Stomach (tissue), 9 donors: ENCODE data around the gene IFI30. TPM values are rescaled to one million over a fixed set of nuclear protein-coding genes. Genes with fewer than 3 reads are reported as not detected.

ENCODE experiments used
- DNase-seq, 2 donors: peaks; one replicate each; pipeline versions ENCODE4 v3.0.0 to v3.0.0-alpha.2; 2013 to 2019
- H3K27ac ChIP-seq, 5 donors: fragments of 200-600 bp in 4 of 5; sonication (generic) in 4 of 5; one replicate each; pipeline ENCODE4 v1.5.1; 2013 to 2019; ENCODE audit warnings: mild to moderate bottlenecking in 1 of 5, moderate library complexity in 1 of 5
- H3K27me3 ChIP-seq, 3 donors: fragments of 200-600 bp; sonication (generic); one replicate each; pipeline ENCODE4 v1.5.1; 2017 to 2019; ENCODE audit warnings: mixed run types in 1 of 3
- H3K36me3 ChIP-seq, 4 donors: fragments of 200-600 bp; sonication (generic); 1 replicate in 3 of 4; 2 replicates in 1 of 4; pipeline ENCODE4 v1.5.1; 2016 to 2019
- H3K4me1 ChIP-seq, 4 donors: fragments of 200-600 bp; sonication (generic); one replicate each; pipeline ENCODE4 v1.5.1; 2016 to 2019
- H3K4me3 ChIP-seq, 4 donors: fragments of 200-600 bp; sonication (generic) in 3 of 4; one replicate each; pipeline ENCODE4 v1.5.1; 2016 to 2019; ENCODE audit warnings: mild to moderate bottlenecking in 1 of 4
- H3K9me3 ChIP-seq, 4 donors: fragments of 200-600 bp; sonication (generic); one replicate each; pipeline ENCODE4 v1.5.1; 2016 to 2019
- EP300 ChIP-seq: sonication (generic); formaldehyde crosslinking; IDR thresholded peaks from one replicate; pipeline ENCODE4 v1.6.1; 2017; ENCODE audit warnings: antibody characterized with exemption
- POLR2A ChIP-seq, 4 donors: fragments of 450-650 bp; IDR thresholded peaks; one replicate each; pipeline ENCODE4 v1.6.1; 2016; ENCODE audit warnings: antibody characterized with exemption in 4 of 4, control low read depth in 2 of 4, mild to moderate bottlenecking in 1 of 4, moderate library complexity in 1 of 4
- POLR2AphosphoS5 ChIP-seq, 3 donors: sonication (generic); formaldehyde crosslinking; IDR thresholded peaks; one replicate each; pipeline ENCODE4 v1.6.1; 2016; ENCODE audit warnings: antibody characterized with exemption in 3 of 3
- WGBS, 5 donors: extraction: QIAGEN DNeasy Blood & Tissue Kit in 3 of 5; methylation state at CpG; one replicate each; pipeline versions ENCODE4 v1.1.5 to v1.1.7; 2013 to 2018; 5-methylcytosine and 5-hydroxymethylcytosine counted together
- intact Hi-C: fragments of 100-400 bp; cut with DNase I; formaldehyde crosslinking; loops from one replicate; pipeline ENCODE4 v1.15.1; 2023; ENCODE audit warnings: low total_unique reads
- polyA plus RNA-seq, 3 donors: library from polyadenylated mRNA; stranded (reverse); fragments of 200-250 nt; gene quantifications; one replicate each; pipeline ENCODE4 v1.2.3, GENCODE V29; 2013
- total RNA-seq, 5 donors: library from RNA; depleted of rRNA; stranded (reverse); fragments of >200 nt; gene quantifications; one replicate each; pipeline versions ENCODE4 v1.1.0 to v1.2.3, GENCODE V29; 2014 to 2016
- TF ChIP-seq, protein P1 (sequence below), 7 experiments: fragments of 450-650 bp in 4 of 7; fragments of 200-600 bp in 3 of 7; sonication (generic) in 3 of 7; IDR thresholded peaks; one replicate each; pipeline ENCODE4 v1.5.1; 2016 to 2019; ENCODE audit warnings: antibody characterized with exemption in 7 of 7, control low read depth in 2 of 7, mild to moderate bottlenecking in 1 of 7
- donor health status: healthy with polysubstance abuse.
- donor health status: Bipolar disorder and iron deficiency.
- donor health status: healthy.

IFI30 gene
- total and polyA plus RNA-seq, 8 donors: 37.3 to 199 (median 53.2) TPM; not detected in 1

DNA sequence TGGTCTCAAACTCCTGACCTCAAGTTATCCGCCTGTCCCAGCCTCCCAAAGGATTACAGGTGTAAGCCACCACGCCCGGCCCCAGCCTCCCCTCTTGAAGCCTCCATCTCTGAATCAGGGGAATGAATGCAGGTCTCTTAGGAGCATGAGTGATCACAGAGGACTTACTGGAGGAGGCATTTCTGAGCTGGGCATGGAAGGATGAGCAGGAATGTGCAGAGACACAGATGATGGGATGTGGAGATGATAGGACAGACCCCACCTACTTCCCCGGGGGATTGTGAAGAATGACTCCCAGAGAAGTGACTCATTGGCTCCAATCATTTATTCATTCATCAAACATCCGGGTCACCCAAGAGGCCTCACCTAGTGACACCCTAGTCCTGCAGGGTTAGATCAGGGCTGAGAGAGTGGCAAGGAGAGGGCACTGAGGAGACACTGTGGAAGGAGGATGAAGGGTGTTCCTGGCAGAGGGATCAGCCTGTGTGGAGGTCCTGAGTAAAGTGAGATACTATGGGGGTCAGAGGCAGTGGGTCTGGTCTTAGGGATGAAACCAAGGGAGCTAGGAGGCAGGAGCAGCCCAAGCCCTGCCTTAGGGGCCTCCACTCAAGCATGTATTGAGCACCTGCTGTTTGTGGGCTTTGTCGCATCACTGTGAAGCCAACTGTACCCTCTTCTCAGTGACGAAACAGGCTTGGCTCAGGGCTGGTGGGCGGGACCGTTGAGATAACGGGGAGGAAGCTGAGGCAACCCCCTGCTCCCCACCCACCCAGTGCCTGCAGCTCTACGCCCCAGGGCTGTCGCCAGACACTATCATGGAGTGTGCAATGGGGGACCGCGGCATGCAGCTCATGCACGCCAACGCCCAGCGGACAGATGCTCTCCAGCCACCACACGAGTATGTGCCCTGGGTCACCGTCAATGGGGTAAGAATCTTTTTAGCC is 3.0 kb downstream of the IFI30 start:
- H3K4me3 ChIP-seq: no peak overlapping the region
- H3K27me3 ChIP-seq: no peaks in the 10 kb centered on the region
- no peak overlapping the region for H3K27ac ChIP-seq
- H3K4me1 ChIP-seq: peaks cover 16 to 43% (median 29%) of the 10 kb centered on the region in 4 donors
- DNase-seq: no peak
- no peaks in the 10 kb centered on the region for H3K9me3 ChIP-seq
- H3K36me3 ChIP-seq: peaks cover 4 to 40% (median 18%) of the 10 kb centered on the region in 4 donors
- 76 to 89% (median 83%) methylated on average over 19 of the region's 19 CpGs for WGBS, 5 donors
- TF ChIP-seq, protein P1, sequence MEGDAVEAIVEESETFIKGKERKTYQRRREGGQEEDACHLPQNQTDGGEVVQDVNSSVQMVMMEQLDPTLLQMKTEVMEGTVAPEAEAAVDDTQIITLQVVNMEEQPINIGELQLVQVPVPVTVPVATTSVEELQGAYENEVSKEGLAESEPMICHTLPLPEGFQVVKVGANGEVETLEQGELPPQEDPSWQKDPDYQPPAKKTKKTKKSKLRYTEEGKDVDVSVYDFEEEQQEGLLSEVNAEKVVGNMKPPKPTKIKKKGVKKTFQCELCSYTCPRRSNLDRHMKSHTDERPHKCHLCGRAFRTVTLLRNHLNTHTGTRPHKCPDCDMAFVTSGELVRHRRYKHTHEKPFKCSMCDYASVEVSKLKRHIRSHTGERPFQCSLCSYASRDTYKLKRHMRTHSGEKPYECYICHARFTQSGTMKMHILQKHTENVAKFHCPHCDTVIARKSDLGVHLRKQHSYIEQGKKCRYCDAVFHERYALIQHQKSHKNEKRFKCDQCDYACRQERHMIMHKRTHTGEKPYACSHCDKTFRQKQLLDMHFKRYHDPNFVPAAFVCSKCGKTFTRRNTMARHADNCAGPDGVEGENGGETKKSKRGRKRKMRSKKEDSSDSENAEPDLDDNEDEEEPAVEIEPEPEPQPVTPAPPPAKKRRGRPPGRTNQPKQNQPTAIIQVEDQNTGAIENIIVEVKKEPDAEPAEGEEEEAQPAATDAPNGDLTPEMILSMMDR (IDR thresholded peaks at IDR 0.05): no peak
- TF ChIP-seq EP300 (no peak), POLR2A (IDR thresholded peaks at IDR 0.05) (no peak), POLR2AphosphoS5 (IDR thresholded peaks at IDR 0.05) (no peak)
- intact Hi-C loops: no loop called here

DNA sequence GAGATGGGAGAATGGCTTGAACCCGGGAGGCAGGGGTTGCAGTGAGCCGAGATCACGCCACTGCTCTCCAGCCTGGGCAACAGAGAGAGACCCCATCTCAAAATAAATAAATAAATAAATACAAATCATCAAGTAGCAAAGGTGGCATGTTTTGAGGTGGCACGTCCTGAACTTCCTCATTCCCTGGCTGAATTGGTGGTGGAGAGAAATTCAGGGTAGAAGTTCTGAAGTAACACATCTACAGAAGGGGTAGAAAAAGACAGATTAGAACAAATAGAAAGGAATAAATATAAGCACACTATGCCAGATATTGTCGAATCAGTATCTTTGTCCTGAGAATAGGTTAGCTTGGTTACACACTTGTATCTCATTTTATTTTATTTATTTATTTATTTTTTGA is 6.3 kb downstream of the IFI30 start:
- Histone ChIP-seq H3K4me1 (peaks cover under 1 to 25% (median 9%) of the 10 kb centered on the region in 4 donors), H3K27ac (no peak overlapping the region), H3K4me3 (no peak overlapping the region), H3K36me3 (peaks cover 4 to 40% (median 18%) of the 10 kb centered on the region in 4 donors), H3K27me3 (no peaks in the 10 kb centered on the region), H3K9me3 (no peaks in the 10 kb centered on the region)
- intact Hi-C loops: no loop called here
- 81 to 93% (median 86%) methylated on average over 5 of the region's 5 CpGs for WGBS, 5 donors
- TF ChIP-seq EP300 (no peak), POLR2AphosphoS5 (IDR thresholded peaks at IDR 0.05) (no peak)
- no peak for DNase-seq

DNA sequence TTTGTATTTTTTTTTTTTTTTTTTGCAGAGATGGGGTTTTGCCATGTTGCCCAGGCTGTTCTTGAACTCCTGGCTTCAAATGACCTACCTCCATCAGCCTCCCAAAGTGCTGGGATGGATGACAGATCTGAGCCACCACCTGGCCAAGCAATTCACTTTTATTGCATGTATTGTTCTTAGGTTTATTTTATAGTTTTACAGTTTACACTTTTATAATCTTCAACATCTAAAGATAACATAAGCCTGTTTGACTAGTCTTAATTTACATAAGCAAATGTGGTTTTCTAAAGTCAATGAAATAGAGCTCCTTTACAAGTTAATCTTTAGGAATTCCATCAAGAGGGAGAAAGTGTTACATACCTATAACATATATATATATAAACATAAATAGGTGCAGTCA is 9.9 kb downstream of the IFI30 start:
- H3K4me3 ChIP-seq: no peak overlapping the region
- no peaks in the 10 kb centered on the region for H3K27me3 ChIP-seq
- TF ChIP-seq POLR2AphosphoS5 (IDR thresholded peaks at IDR 0.05): no peak
- TF ChIP-seq, protein P1 (IDR thresholded peaks at IDR 0.05): no peak
- no peak for TF ChIP-seq POLR2A (IDR thresholded peaks at IDR 0.05)
- no peak for TF ChIP-seq EP300
- intact Hi-C loops: no loop called here
- peak overlapping the region in 2 of 5 donors; percentile 38 to 47 for H3K27ac ChIP-seq
- H3K9me3 ChIP-seq: no peaks in the 10 kb centered on the region
- peaks cover 0 to 7% (median 2%) of the 10 kb centered on the region in 4 donors for H3K4me1 ChIP-seq
- H3K36me3 ChIP-seq: peaks cover 0 to 6% (median 0%) of the 10 kb centered on the region in 4 donors
- peak in 1 of 2 donors; percentile 40 for DNase-seq

DNA sequence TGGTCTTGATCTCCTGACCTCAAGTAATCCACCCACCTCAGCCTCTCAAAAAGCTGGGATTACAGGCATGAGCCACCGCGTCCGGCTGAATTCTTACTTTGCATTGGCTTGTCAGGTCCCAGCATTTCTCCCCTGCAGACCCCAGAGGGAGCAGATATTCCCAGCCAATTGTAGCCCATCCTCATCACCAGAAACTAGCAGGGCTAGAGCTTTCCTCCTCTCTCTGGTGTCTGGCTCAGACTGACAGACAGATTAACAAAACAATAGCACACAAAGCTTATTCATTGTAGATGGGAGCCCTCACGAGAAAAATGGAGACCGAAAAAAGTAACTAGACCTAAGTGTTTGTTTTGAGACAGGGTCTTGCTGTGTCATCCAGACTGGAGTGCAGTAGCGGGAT is 11.9 kb downstream of the IFI30 start:
- no peaks in the 10 kb centered on the region for H3K36me3 ChIP-seq
- H3K27ac ChIP-seq: no peak overlapping the region
- intact Hi-C loops: no loop called here
- peaks cover 0 to 7% (median 2%) of the 10 kb centered on the region in 4 donors for H3K4me1 ChIP-seq
- no peaks in the 10 kb centered on the region for H3K27me3 ChIP-seq
- WGBS, 5 donors: 58 to 77% (median 75%) methylated on average over 6 of the region's 6 CpGs
- TF ChIP-seq POLR2A (IDR thresholded peaks at IDR 0.05): no peak
- no peak for DNase-seq
- no peak overlapping the region for H3K4me3 ChIP-seq
- H3K9me3 ChIP-seq: no peaks in the 10 kb centered on the region

DNA sequence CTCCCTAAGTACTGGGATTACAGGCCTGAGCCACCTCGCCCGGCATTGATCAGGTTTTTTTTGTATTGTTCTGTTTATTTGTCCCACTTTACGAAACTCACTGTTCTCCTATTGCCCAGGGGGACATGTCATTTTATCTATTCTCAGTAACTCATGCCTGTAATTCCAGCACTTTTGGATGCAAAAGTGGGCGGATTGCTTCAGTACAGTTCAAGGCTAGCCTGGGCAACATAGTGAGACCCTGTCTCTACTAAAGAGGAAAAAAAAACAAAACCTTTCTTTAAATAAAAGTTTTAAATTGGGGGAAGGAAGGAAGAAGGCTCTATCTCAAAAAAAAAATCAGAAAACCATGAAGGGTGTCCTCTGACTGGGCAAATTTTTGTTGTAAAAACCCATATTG is 16.7 kb downstream of the IFI30 start:
- TF ChIP-seq EP300: no peak
- TF ChIP-seq POLR2A (IDR thresholded peaks at IDR 0.05): no peak
- TF ChIP-seq, protein P1 (IDR thresholded peaks at IDR 0.05): no peak
- no peak for TF ChIP-seq POLR2AphosphoS5 (IDR thresholded peaks at IDR 0.05)
- H3K4me3 ChIP-seq: no peak overlapping the region
- H3K9me3 ChIP-seq: no peaks in the 10 kb centered on the region
- no peak for DNase-seq
- no peak overlapping the region for H3K27ac ChIP-seq
- intact Hi-C loops: no loop called here
- whole genome bisulfite sequencing, 5 donors: 82 to 95% (median 90%) methylated on average over 4 of the region's 4 CpGs
- no peaks in the 10 kb centered on the region for H3K27me3 ChIP-seq
- peaks cover 18 to 31% (median 28%) of the 10 kb centered on the region in 4 donors for H3K4me1 ChIP-seq
- no peaks in the 10 kb centered on the region for H3K36me3 ChIP-seq
